H1 (cell line): ENCODE measurements around the gene CAT. TPM values are rescaled to one million over a fixed set of nuclear protein-coding genes. Genes with fewer than 3 reads are reported as not detected.

ENCODE experiments used
- BRCA1 ChIP-seq: IDR thresholded peaks from 2 replicates; pipeline ENCODE4 v1.6.1; 2012; ENCODE audit warnings: low read depth, low read length, improper control_type of control experiment
- CTBP2 ChIP-seq: IDR thresholded peaks from 2 replicates; pipeline ENCODE4 v1.7.0; 2011; ENCODE audit warnings: borderline replicate concordance, mild to moderate bottlenecking, moderate library complexity, mixed read lengths, low read length; ENCODE audit not compliant: insufficient read depth, insufficient read length
- EGR1 ChIP-seq: IDR thresholded peaks from 2 replicates; pipeline ENCODE4 v1.6.1; 2011; ENCODE audit warnings: low read depth, low read length, borderline replicate concordance
- JUN ChIP-seq: IDR thresholded peaks from 2 replicates; pipeline ENCODE4 v1.6.1; 2011; ENCODE audit warnings: low read depth, mild to moderate bottlenecking, improper control_type of control experiment, low read length
- KDM1A ChIP-seq: fragments of 200-600, 300-600 bp; sonication (generic); IDR thresholded peaks from 2 replicates; pipeline ENCODE4 v1.7.1; 2016; ENCODE audit warnings: mild to moderate bottlenecking, low read length, borderline replicate concordance
- TEAD4 ChIP-seq: IDR thresholded peaks from 2 replicates; pipeline ENCODE4 v1.6.1; 2012; ENCODE audit warnings: low read depth, low read length, inconsistent platforms, mixed read lengths
- ZNF274 ChIP-seq: IDR thresholded peaks from 2 replicates; pipeline ENCODE4 v1.7.0; 2012; ENCODE audit warnings: low read length, borderline replicate concordance; ENCODE audit errors: extremely low read depth
- polyA plus RNA-seq, 7 experiments: library from polyadenylated mRNA; depleted of rRNA in 3 of 7; stranded (reverse) in 5 of 7; unstranded in 2 of 7; fragments of >200 nt in 5 of 7; fragments of 200-250 nt in 2 of 7; gene quantifications; 1 replicate in 5 of 7; 2 replicates in 1 of 7; 4 replicates in 1 of 7; pipeline versions ENCODE4 v1.2.1 to v1.2.3, GENCODE V29; 2011 to 2013; ENCODE audit warnings: missing spikeins in 2 of 7, mixed read lengths in 2 of 7
- total RNA-seq: library from RNA; stranded (reverse); fragmentation: NEBNext Ultra II Directional; extraction: Animal tissue kit (Norgen Biotek cat#: 25700); gene quantifications from 2 replicates; pipeline ENCODE4 v1.2.1, GENCODE V29; 2021
- TF ChIP-seq, protein P1 (sequence below): fragments of 300-600 bp; sonication (generic); IDR thresholded peaks from 2 replicates; pipeline ENCODE4 v1.7.1; 2012; ENCODE audit warnings: low read length, moderate library complexity, mild to moderate bottlenecking, inconsistent platforms; ENCODE audit not compliant: insufficient replicate concordance
- TF ChIP-seq, protein P2 (sequence below): IDR thresholded peaks from 2 replicates; pipeline ENCODE4 v1.6.1; 2011; ENCODE audit warnings: low read depth, mild to moderate bottlenecking, low read length; ENCODE audit not compliant: insufficient read depth

Gene CAT
- total and polyA plus RNA-seq, 2 of the 8 experiments (the other 6 are each of a cell fraction or from before 2014, with no cell fraction given), result 9.6 to 15.0 TPM

DNA sequence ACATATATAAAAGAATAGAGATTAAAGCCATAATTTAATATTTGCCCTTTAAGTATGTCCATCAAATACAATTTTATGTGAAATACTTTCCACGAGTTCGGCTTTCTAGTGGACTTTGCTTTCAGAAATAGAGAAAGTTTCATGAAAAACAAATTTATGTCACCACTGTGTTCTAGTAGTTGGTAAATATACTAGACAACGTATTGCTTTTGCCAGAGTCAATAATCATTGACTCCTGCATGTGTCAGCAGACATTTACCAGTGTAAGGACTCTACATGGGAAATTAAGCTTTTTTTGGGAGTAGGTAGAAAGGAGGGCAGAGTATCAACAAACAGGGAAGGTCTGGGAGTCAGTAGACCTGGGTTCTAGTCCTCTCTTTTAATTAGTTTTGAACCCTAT, 32.3 kb upstream of the CAT start (continued):
- TF ChIP-seq, protein P1, sequence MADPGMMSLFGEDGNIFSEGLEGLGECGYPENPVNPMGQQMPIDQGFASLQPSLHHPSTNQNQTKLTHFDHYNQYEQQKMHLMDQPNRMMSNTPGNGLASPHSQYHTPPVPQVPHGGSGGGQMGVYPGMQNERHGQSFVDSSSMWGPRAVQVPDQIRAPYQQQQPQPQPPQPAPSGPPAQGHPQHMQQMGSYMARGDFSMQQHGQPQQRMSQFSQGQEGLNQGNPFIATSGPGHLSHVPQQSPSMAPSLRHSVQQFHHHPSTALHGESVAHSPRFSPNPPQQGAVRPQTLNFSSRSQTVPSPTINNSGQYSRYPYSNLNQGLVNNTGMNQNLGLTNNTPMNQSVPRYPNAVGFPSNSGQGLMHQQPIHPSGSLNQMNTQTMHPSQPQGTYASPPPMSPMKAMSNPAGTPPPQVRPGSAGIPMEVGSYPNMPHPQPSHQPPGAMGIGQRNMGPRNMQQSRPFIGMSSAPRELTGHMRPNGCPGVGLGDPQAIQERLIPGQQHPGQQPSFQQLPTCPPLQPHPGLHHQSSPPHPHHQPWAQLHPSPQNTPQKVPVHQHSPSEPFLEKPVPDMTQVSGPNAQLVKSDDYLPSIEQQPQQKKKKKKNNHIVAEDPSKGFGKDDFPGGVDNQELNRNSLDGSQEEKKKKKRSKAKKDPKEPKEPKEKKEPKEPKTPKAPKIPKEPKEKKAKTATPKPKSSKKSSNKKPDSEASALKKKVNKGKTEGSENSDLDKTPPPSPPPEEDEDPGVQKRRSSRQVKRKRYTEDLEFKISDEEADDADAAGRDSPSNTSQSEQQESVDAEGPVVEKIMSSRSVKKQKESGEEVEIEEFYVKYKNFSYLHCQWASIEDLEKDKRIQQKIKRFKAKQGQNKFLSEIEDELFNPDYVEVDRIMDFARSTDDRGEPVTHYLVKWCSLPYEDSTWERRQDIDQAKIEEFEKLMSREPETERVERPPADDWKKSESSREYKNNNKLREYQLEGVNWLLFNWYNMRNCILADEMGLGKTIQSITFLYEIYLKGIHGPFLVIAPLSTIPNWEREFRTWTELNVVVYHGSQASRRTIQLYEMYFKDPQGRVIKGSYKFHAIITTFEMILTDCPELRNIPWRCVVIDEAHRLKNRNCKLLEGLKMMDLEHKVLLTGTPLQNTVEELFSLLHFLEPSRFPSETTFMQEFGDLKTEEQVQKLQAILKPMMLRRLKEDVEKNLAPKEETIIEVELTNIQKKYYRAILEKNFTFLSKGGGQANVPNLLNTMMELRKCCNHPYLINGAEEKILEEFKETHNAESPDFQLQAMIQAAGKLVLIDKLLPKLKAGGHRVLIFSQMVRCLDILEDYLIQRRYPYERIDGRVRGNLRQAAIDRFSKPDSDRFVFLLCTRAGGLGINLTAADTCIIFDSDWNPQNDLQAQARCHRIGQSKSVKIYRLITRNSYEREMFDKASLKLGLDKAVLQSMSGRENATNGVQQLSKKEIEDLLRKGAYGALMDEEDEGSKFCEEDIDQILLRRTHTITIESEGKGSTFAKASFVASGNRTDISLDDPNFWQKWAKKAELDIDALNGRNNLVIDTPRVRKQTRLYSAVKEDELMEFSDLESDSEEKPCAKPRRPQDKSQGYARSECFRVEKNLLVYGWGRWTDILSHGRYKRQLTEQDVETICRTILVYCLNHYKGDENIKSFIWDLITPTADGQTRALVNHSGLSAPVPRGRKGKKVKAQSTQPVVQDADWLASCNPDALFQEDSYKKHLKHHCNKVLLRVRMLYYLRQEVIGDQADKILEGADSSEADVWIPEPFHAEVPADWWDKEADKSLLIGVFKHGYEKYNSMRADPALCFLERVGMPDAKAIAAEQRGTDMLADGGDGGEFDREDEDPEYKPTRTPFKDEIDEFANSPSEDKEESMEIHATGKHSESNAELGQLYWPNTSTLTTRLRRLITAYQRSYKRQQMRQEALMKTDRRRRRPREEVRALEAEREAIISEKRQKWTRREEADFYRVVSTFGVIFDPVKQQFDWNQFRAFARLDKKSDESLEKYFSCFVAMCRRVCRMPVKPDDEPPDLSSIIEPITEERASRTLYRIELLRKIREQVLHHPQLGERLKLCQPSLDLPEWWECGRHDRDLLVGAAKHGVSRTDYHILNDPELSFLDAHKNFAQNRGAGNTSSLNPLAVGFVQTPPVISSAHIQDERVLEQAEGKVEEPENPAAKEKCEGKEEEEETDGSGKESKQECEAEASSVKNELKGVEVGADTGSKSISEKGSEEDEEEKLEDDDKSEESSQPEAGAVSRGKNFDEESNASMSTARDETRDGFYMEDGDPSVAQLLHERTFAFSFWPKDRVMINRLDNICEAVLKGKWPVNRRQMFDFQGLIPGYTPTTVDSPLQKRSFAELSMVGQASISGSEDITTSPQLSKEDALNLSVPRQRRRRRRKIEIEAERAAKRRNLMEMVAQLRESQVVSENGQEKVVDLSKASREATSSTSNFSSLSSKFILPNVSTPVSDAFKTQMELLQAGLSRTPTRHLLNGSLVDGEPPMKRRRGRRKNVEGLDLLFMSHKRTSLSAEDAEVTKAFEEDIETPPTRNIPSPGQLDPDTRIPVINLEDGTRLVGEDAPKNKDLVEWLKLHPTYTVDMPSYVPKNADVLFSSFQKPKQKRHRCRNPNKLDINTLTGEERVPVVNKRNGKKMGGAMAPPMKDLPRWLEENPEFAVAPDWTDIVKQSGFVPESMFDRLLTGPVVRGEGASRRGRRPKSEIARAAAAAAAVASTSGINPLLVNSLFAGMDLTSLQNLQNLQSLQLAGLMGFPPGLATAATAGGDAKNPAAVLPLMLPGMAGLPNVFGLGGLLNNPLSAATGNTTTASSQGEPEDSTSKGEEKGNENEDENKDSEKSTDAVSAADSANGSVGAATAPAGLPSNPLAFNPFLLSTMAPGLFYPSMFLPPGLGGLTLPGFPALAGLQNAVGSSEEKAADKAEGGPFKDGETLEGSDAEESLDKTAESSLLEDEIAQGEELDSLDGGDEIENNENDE, result no peak
- no peak for TF ChIP-seq BRCA1
- no peak for TF ChIP-seq TEAD4
- TF ChIP-seq, protein P2, sequence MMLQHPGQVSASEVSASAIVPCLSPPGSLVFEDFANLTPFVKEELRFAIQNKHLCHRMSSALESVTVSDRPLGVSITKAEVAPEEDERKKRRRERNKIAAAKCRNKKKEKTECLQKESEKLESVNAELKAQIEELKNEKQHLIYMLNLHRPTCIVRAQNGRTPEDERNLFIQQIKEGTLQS, result no peak
- TF ChIP-seq ZNF274, result no peak
- TF ChIP-seq JUN, result no peak
- TF ChIP-seq EGR1, result no peak
- TF ChIP-seq KDM1A, result no peak
- TF ChIP-seq CTBP2, result no peak
